LNCaP clone FGC (cell line): ENCODE data around the gene ZCCHC18.

Source experiments
- DNase-seq: peaks from one replicate; pipeline ENCODE4 v3.0.0-alpha.2; 2011; ENCODE audit warnings: low read depth
- H3K4me3 ChIP-seq: 2 replicates; pipeline ENCODE4 v1.5.1; 2011; ENCODE audit warnings: mild to moderate bottlenecking, low read depth, low read length, control low read depth
- CTCF ChIP-seq: IDR thresholded peaks from 2 replicates; pipeline ENCODE4 v1.5.1; 2012; ENCODE audit warnings: mild to moderate bottlenecking; ENCODE audit not compliant: control insufficient read depth, insufficient read depth; ENCODE audit errors: extremely low read depth

Gene ZCCHC18

DNA sequence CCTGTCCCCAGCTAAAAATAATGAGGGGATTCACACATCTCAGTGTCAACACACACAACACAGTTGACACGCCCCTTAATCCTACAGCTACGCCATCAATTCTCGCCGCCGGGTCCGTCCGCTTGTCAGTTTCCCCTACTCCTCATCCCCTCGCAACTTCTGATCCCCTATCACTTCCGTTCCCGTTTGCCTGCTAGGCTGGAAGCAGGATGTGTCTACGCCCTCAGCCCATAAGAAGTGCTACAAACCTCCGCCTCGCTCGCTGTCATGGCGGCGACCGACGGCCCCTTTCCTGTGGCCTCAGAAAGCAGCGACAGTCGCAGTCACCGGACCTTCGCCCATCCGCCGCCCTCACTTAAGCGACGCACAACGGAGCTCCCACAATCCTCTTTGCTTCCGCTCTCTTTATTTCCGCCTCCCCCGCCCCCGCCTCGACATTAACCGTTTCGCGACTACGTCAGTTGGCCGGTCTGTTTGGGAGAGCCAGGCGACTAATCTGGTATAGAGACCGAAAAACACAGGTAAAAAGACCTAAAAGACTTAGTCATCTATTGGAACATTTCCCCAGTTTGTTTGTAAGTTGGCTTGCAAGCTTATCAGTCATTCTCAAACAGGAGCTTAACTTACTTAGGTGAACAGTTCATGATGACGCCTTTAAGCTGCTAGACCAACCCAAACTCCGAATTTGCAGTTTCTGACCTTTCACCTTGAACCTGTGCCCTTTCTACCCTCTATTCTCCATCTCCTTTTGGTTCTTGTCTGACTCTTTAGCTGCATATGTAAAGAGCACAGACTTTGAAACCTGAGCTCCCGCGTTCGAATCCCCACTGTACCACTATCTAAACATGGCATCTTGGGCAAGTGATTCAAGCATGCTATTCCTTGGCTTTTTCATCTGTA is 44.6 kb downstream of the ZCCHC18 start, which contains the start of gene SLC25A53:
SLC25A53 (minus strand) TSS at position 380 of the 900 bp plus-strand sequence. CDS start 51,752 bp downstream, outside the sequence.
- TF ChIP-seq CTCF, result no peak
- DNase-seq, result peak; percentile 62
- peak within 1 kb of the TSS; percentile 86 for H3K4me3 ChIP-seq
